Fibroblast of lung (primary cell): ENCODE measurements around the gene CEP164. TPM values are rescaled to one million over a fixed set of nuclear protein-coding genes. Genes with fewer than 3 reads are reported as not detected.

Experiments
- DNase-seq, 2 donors: peaks; one replicate each; pipeline versions ENCODE4 v3.0.0 to v3.0.0-alpha.2; 2010; ENCODE audit warnings: low read depth in 2 of 2
- H2AFZ ChIP-seq: 2 replicates; pipeline ENCODE4 v1.5.1; 2012; ENCODE audit warnings: low read length, control low read depth, inconsistent platforms
- H3K27ac ChIP-seq: 2 replicates; pipeline ENCODE4 v1.5.1; 2011; ENCODE audit warnings: low read length, control low read depth; ENCODE audit not compliant: insufficient read depth
- H3K27me3 ChIP-seq: 2 replicates; pipeline ENCODE4 v1.5.1; 2011; ENCODE audit warnings: mild to moderate bottlenecking, low read length; ENCODE audit not compliant: control insufficient read depth, insufficient read depth
- H3K36me3 ChIP-seq: 2 replicates; pipeline ENCODE4 v1.5.1; 2011; ENCODE audit warnings: low read length; ENCODE audit not compliant: control insufficient read depth, insufficient read depth
- H3K4me1 ChIP-seq: 2 replicates; pipeline ENCODE4 v1.5.1; 2011; ENCODE audit warnings: low read length; ENCODE audit not compliant: control insufficient read depth, insufficient read depth; ENCODE audit errors: extremely low read depth
- H3K4me2 ChIP-seq: 2 replicates; pipeline ENCODE4 v1.5.1; 2011; ENCODE audit warnings: low read length, control low read depth; ENCODE audit not compliant: insufficient read depth; ENCODE audit errors: extremely low read depth
- H3K4me3 ChIP-seq, 4 experiments: fragments of 200-600 bp in 1 of 4; sonication (generic) in 1 of 4; replicated peaks in 1 of 4; 2 replicates each; pipeline ENCODE4 v1.5.1; 2011 to 2016; ENCODE audit warnings: low read length in 4 of 4, low read depth in 3 of 4, mild to moderate bottlenecking in 3 of 4, control low read depth in 2 of 4, inconsistent platforms in 1 of 4, mixed read lengths in 1 of 4; ENCODE audit not compliant: insufficient read depth in 1 of 4; ENCODE audit errors: control extremely low read depth in 1 of 4
- H3K79me2 ChIP-seq: 2 replicates; pipeline ENCODE4 v1.5.1; 2012; ENCODE audit warnings: mild to moderate bottlenecking, low read length, inconsistent platforms; ENCODE audit not compliant: control insufficient read depth, insufficient read depth
- H3K9ac ChIP-seq: 2 replicates; pipeline ENCODE4 v1.5.1; 2011; ENCODE audit warnings: mild to moderate bottlenecking, low read length, control low read depth; ENCODE audit not compliant: insufficient read depth
- H3K9me3 ChIP-seq: 2 replicates; pipeline ENCODE4 v1.5.1; 2012; ENCODE audit warnings: low read depth, low read length; ENCODE audit not compliant: control insufficient read depth, insufficient read depth
- H4K20me1 ChIP-seq: 2 replicates; pipeline ENCODE4 v1.5.1; 2011; ENCODE audit warnings: low read length; ENCODE audit not compliant: control insufficient read depth, insufficient read depth; ENCODE audit errors: extremely low read depth
- EZH2 ChIP-seq: IDR thresholded peaks from 2 replicates; pipeline ENCODE4 v1.5.1; 2012; ENCODE audit warnings: low read length, control low read depth, mild to moderate bottlenecking; ENCODE audit errors: missing control alignments
- polyA plus RNA-seq, 2 donors: library from polyadenylated mRNA; depleted of rRNA in 1 of 2; stranded (reverse) in 1 of 2; unstranded in 1 of 2; fragments of >200 nt; gene quantifications; 2 replicates each; pipeline ENCODE4 v1.2.1, GENCODE V29; 2011 to 2012; ENCODE audit warnings: missing spikeins in 1 of 2
- total RNA-seq: library from RNA; depleted of rRNA; stranded (reverse); fragments of >200 nt; gene quantifications from 2 replicates; pipeline ENCODE4 v1.2.1, GENCODE V29; 2014
- TF ChIP-seq, protein P1 (sequence below), 2 donors: IDR thresholded peaks in 1 of 2; conservative IDR thresholded peaks in 1 of 2; 1 replicate in 1 of 2; 2 replicates in 1 of 2; pipeline ENCODE4 v1.5.1; 2011 to 2012; ENCODE audit warnings: low read length in 2 of 2, control low read depth in 1 of 2, inconsistent platforms in 1 of 2, low read depth in 1 of 2, mild to moderate bottlenecking in 1 of 2

CEP164 gene
- total and polyA plus RNA-seq, 2 donors (not counting 1 experiment from before 2014, with no cell fraction given): 16.1 to 33.5 TPM

DNA sequence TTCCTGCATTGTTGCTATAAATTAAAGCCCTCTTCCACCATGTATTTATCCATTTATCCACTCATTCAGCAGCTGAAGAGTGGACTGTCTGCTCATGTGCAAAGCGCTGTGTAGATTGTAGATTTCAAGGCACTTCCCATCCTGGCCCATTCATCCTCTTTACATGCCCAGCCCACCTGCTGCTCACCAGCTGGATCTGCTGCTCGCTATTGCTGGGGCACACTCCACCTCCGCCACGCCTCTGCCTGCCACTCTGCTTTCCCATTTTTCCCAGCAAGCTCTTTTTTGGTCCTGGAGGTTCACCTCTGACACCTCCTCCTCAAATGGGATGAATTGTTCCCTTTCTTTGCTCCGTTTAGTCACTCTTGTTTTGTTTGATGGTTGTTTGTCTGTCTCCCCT is 48.3 kb downstream of the CEP164 start:
- H3K4me1 ChIP-seq: no peaks in the 10 kb centered on the region
- no peaks in the 10 kb centered on the region for H3K27me3 ChIP-seq
- H3K9me3 ChIP-seq: no peaks in the 10 kb centered on the region
- no peak for DNase-seq
- H3K79me2 ChIP-seq: no peaks in the 10 kb centered on the region
- no peak overlapping the region for H3K27ac ChIP-seq
- peaks cover 10% of the 10 kb centered on the region for H3K36me3 ChIP-seq
- TF ChIP-seq, protein P1, sequence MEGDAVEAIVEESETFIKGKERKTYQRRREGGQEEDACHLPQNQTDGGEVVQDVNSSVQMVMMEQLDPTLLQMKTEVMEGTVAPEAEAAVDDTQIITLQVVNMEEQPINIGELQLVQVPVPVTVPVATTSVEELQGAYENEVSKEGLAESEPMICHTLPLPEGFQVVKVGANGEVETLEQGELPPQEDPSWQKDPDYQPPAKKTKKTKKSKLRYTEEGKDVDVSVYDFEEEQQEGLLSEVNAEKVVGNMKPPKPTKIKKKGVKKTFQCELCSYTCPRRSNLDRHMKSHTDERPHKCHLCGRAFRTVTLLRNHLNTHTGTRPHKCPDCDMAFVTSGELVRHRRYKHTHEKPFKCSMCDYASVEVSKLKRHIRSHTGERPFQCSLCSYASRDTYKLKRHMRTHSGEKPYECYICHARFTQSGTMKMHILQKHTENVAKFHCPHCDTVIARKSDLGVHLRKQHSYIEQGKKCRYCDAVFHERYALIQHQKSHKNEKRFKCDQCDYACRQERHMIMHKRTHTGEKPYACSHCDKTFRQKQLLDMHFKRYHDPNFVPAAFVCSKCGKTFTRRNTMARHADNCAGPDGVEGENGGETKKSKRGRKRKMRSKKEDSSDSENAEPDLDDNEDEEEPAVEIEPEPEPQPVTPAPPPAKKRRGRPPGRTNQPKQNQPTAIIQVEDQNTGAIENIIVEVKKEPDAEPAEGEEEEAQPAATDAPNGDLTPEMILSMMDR (conservative IDR thresholded peaks at IDR 0.05 in 1 of 2, IDR thresholded peaks at IDR 0.05 in 1 of 2; ENCODE audit: low read depth in 1 of 2, low read length in 2 of 2): no peak
- no peak for TF ChIP-seq EZH2
- H2AFZ ChIP-seq: no peak overlapping the region
- H3K9ac ChIP-seq: no peak overlapping the region
- no peak overlapping the region for H3K4me3 ChIP-seq
- no peaks in the 10 kb centered on the region for H4K20me1 ChIP-seq
- H3K4me2 ChIP-seq: no peak overlapping the region

DNA sequence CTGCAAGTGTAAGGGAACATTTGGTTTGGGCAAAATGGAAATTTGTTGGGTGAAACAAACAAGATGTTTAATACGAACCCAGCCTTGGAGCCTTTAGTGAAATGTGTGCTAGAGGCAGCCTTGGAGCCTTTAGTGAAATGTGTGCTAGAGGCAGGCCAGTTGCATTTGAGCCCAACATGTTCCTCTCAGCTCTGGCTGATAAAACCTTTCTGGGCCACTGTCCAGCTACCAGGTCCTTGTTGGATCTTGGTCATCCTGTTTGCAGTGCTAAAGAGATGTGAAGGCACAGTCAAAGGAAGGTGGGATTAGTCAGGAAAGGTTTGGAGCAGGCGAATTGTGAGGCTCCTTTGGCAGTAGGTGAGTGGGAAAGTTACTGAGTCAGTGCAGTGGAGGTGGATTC is 48.9 kb downstream of the CEP164 start:
- no peak overlapping the region for H3K9ac ChIP-seq
- H3K36me3 ChIP-seq: peaks cover 12% of the 10 kb centered on the region

DNA sequence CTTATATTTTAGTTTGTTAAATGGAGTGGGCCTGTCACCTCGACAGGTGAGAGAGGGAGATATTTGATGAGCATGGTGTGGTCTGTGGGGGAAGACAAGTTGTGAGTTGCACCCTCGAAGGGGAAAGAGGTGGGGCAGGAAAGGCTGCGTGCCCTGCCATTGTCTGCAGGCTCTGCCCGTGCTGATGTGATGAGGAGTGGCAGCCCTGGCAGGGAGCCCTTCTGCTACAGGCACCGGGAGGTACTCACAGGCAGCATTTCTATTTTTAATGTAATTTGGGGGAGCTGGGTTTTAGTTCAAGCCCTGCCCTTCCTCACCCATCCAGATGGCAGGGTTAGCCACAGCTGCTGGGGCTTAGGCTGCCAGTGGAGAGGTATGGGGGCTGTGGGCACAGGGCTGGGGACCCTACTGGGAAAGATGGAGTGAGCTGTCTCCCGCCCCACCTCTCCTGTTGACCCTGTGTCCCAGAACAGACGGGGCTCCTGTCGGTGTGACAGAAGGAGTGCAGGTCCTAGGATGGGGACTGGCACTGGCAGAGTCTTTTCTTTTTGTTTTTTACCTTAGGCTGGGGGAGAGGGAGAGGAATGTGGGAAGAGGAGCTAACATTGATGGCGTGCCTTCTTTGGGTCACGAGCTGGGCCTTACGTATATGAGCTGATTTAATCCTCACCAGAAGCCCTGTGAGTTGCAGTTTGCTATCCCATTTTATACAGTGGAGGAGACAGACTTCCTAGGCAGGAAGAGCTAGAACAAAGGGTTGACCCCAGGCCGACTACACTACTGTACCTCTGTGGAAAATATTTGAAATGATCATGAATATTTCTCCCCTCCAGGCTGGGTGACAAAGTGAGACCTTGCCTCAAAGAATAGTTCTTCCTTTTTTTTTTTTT is 51.6 kb downstream of the CEP164 start:
- no peaks in the 10 kb centered on the region for H3K79me2 ChIP-seq
- H3K27ac ChIP-seq: no peak overlapping the region
- no peak overlapping the region for H3K4me2 ChIP-seq
- H3K9me3 ChIP-seq: no peaks in the 10 kb centered on the region
- H2AFZ ChIP-seq: no peak overlapping the region
- H4K20me1 ChIP-seq: no peaks in the 10 kb centered on the region
- TF ChIP-seq, protein P1 (conservative IDR thresholded peaks at IDR 0.05 in 1 of 2, IDR thresholded peaks at IDR 0.05 in 1 of 2; ENCODE audit: low read depth in 1 of 2, low read length in 2 of 2): no peak
- TF ChIP-seq EZH2: no peak
- H3K36me3 ChIP-seq: peaks cover 13% of the 10 kb centered on the region
- no peaks in the 10 kb centered on the region for H3K4me1 ChIP-seq
- DNase-seq: no peak
- no peaks in the 10 kb centered on the region for H3K27me3 ChIP-seq
- no peak overlapping the region for H3K4me3 ChIP-seq
- H3K9ac ChIP-seq: no peak overlapping the region

More for the DNA sequence above, 48.9 kb downstream of the CEP164 start:
- no peak overlapping the region for H3K4me3 ChIP-seq
- no peaks in the 10 kb centered on the region for H3K79me2 ChIP-seq
- no peaks in the 10 kb centered on the region for H4K20me1 ChIP-seq
- no peak overlapping the region for H2AFZ ChIP-seq
- no peaks in the 10 kb centered on the region for H3K27me3 ChIP-seq
- no peak overlapping the region for H3K27ac ChIP-seq
- H3K4me2 ChIP-seq: no peak overlapping the region
- no peak for DNase-seq
- no peaks in the 10 kb centered on the region for H3K9me3 ChIP-seq
- H3K4me1 ChIP-seq: no peaks in the 10 kb centered on the region
- TF ChIP-seq EZH2: no peak
- TF ChIP-seq, protein P1 (conservative IDR thresholded peaks at IDR 0.05 in 1 of 2, IDR thresholded peaks at IDR 0.05 in 1 of 2; ENCODE audit: low read depth in 1 of 2, low read length in 2 of 2): no peak
